Tibial nerve (tissue), 4 donors: ENCODE results near the gene UCP1.

Experiments
- CTCF ChIP-seq, 5 experiments: fragments of 200-600 bp in 3 of 5; fragments of 450-650 bp in 2 of 5; sonication (generic) in 3 of 5; IDR thresholded peaks; one replicate each; pipeline ENCODE4 v1.5.1; 2016 to 2019; ENCODE audit warnings: antibody characterized with exemption in 5 of 5, mild to moderate bottlenecking in 3 of 5, moderate library complexity in 2 of 5
- EP300 ChIP-seq, 2 donors: sonication (generic); formaldehyde crosslinking; IDR thresholded peaks; one replicate each; pipeline ENCODE4 v1.6.1; 2017; ENCODE audit warnings: antibody characterized with exemption in 2 of 2, mild to moderate bottlenecking in 1 of 2
- POLR2A ChIP-seq, 2 donors: fragments of 450-650 bp; IDR thresholded peaks; one replicate each; pipeline ENCODE4 v1.6.1; 2017; ENCODE audit warnings: antibody characterized with exemption in 2 of 2, mild to moderate bottlenecking in 2 of 2, moderate library complexity in 2 of 2

GRCh38 chr4:140602714-140603113 lies 34.0 kb upstream of the UCP1 start:
- TF ChIP-seq CTCF (IDR thresholded peaks at IDR 0.05) (no peak), POLR2A (IDR thresholded peaks at IDR 0.05) (no peak), EP300 (IDR thresholded peaks at IDR 0.05) (no peak)
